Renal cortical epithelial cell (primary cell): ENCODE measurements around the gene TRIM72. TPM values are rescaled to one million over a fixed set of nuclear protein-coding genes. Genes with fewer than 3 reads are reported as not detected.
A peak's percentile ranks its signal among the peaks of the same experiment; 100 is the strongest.
"Not testable (repeated sequence)": the region's sequence is repeated elsewhere in the genome, so short reads cannot be mapped to it uniquely, and the experiment has no call there.

ENCODE experiments used
- DNase-seq: peaks from one replicate; pipeline ENCODE4 v3.0.0-alpha.2; 2011; ENCODE audit warnings: low read depth
- total RNA-seq: library from RNA; depleted of rRNA; stranded (reverse); fragments of >200 nt; gene quantifications from 2 replicates; pipeline ENCODE4 v1.2.3, GENCODE V29; 2014

TRIM72 gene
- total RNA-seq, 1 donor from 2014 or later, result not detected

DNA sequence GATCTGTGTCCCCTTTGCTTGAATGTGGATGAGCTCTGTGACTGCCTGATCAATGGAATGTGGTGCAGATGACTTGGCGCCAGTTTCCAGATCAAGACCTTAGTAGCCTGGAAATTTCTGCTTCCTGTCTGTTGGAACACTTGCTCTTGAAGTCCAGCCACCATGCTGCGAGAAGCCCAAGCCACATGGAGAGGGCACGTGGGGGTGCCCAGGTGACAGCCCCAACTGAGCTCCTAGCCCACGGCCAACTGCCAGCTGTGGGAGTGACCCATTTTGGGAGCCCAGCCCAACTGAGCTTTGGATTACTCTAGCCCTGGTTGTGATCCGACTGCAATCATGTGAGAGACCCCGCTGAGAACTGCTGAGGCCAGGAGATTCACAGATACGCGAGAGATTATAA lies 42.5 kb downstream of the TRIM72 start:
- DNase-seq, result no peak

DNA sequence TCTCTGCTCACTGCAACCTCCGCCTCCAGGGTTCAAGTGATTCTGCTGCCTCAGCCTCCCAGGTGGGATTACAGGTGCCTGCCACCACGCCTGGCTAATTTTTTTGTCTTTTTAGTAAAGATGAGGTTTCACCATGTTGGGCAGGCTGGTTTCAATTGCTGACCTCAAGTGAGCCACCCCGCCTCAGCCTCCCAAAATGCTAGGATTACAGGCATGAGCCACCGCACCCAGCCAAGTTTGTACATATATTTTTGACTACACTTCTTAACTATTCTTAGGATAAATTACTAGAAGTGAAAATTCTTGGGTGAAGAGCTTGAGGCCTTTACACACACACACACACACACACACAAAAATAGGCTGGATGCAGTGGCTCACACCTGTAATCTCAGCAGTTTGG lies 44.4 kb downstream of the TRIM72 start:
- no peak for DNase-seq

DNA sequence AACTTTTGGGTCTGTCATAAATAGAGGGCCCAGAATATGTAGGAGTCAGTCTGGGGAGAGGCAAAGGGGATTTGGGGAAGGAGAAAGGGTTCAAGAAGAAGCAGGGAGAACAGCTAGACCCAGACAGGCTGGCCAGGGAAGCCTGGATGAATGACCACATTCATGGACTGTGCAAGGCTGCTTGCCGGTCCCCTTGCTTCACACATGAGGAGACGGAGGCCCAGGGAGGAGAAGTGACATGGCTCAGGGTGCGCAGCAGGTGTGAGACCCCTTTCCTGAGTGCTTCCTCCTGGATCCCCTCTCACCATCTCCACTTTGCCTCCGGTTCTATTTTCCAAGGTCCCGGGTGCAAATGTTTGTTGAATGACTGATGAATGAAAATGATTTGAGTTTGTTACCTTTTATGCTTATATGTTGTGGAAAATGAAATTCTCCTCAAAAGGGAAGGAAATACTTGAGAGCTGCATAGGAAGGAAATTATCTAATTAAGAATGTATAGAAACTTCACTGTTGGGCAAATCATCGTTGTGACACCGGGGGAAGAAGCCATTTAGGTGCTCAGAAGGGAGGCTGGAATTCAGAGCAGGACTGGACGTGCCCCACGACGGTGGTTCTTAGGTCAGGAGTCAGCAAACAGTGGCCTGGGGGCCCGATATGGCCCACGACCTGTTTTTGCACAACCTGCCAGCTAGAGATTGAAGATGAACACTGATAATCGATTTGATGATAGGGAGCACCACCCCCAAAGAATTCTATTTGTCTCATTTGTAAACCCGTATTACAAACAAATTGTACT lies 46.4 kb downstream of the TRIM72 start:
- no peak for DNase-seq

DNA sequence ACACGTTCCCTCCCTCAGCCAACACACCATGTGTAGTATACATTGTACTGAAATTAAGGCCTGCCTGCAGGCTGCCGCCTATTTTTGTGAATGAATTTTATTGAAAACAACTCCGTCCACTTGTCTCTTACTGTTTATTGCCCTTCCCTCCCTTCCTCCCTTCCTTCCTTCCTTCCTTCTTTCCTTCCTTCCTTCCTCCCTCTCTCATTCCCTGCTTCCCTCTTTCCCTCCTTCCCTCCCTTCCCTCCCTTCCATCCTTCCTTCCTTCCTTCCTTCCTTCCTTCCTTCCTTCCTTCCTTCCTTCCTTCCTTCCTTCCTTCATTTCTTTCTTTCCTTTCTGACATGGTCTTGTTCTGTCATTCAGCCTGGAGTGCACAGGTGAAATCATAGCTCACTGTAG lies 48.2 kb downstream of the TRIM72 start:
- DNase-seq, result no peak

DNA sequence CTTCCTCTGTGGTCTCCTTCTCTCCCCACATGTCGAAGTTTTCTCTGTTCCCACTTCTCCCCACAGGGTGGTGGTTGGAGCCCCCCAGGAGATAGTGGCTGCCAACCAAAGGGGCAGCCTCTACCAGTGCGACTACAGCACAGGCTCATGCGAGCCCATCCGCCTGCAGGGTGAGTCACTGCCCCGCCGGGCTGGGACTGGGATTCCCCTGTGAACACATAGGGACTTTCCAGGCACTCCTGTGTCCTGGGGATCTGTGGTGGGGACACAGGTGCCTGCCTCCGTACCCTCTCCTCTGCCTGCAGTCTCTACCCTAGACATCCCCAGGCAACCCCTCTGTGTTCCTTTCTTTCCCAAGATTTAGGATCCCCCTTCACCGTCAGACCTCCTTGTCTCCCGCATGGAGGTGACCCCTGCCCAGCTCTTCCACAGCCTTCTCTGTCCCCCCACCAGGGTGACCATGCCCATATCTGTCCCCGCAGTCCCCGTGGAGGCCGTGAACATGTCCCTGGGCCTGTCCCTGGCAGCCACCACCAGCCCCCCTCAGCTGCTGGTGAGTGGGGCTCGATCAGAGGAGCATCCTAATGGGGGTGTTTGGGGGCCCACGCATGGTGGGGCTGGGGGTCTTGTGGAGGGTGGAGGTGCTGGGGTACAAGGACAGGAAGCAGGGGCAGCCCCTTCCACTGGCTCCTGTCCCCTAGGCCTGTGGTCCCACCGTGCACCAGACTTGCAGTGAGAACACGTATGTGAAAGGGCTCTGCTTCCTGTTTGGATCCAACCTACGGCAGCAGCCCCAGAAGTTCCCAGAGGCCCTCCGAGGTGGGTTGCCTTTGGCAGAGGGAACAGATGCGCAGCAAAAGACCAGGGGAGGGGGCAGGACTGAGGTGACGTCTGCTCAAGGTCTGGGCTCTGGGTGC lies 51.7 kb downstream of the TRIM72 start:
- DNase-seq, result peak; percentile 68

DNA sequence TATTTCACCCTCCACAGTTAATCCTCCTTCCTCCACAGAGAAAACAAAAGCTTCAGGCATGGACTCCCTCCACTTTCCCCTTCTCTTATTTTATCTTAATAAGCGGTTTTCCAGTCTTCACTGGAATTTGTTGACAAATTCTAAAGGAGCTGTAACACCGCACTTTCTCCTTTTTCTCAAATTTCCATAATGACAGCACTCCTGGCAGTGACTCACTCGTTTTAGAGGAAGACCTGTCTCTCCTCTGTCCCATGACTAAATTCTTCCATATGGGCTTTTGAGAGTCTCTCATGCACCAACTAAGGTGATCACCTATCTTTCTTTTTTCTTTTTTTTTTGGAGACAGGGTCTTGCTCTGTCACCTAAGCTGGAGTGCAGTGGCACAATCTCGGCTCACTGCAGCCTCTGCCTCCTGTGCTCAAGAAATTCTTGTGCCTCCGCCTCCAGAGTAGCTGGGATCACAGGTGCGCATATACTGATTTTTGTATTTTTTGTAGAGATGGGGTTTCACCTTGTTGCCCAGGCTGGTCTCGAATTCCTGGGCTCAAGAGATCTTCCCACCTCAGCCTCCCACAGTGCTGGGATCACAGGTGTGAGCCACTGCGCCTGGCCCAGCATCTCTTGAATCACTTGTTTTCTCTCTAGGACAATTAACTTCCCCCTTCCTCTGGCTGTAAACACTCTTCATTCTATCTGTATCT lies 53.6 kb downstream of the TRIM72 start:
- DNase-seq, result peak; percentile 26

DNA sequence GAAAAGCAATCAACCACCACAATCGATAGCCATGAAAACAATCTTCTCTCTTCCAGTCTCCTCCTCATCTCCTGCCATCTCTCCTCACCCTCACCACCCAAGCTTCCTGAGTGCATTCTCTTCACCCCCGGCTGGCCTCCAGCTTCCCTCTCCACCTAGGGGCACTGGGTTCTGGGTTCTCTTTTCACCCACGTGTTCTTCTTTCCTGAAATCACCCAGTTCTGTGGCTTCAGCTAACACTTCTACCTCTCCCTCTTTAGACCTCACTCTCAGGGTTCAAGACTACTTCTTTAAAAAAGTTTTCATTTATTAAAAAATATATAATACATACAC lies 54.1 kb downstream of the TRIM72 start:
- no peak for DNase-seq

DNA sequence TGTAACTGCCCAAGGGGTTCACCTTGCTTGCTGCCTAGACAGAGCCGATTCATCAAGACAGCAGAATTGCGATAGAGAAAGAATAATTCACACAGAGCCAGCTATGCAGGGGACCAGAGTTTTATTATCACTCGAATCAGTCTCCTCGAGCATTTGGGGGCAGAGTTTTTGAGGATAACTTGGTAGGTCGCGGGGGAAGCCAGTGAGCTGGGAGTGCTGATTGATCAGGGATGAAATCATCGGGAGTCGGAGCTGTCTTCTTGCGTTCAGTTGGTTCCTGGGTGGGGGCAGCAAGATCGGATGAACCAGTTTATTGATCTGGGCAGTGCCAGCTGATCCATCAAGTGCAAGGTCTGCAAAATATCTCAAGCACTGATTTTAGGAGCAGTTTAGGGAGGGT lies 55.0 kb downstream of the TRIM72 start:
- no peak for DNase-seq

DNA sequence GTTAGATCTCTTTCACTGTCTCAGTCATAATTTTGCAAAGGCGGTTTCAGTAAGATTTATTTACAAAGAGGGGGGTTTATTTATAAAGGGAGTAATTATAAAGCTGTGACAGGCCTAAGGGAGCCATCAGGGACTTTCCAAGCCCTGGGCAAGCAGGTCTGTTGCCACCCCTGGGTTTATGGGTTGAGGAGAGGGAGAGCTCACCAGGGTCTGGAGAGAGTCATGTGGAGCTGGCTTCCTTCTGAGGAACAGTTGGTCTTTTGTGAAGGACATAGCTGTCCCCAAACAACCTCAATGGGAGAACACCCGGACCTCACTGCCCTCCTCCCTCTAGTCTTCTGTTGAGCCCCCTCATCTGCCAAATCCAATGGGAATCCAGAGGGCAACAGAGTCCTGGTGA lies 55.6 kb downstream of the TRIM72 start:
- DNase-seq, result no peak

DNA sequence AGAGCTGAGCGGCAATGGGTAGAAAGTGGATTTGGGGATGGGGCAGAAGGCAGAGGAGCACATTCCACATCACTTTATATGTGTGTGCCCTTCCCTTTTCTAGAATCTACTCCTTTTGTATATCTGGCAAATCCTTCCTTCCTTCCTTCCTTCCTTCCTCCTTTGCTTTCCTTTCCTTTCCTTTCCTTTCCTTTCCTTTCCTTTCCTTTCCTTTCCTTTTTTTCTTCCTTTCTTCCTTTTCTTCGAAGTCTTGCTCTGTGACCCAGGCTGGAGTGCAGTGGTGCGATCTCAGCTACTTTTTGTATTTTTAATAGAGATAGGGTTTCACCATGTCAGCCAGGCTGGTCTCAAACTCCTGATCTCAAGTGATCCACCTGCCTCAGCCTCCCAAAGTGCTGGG lies 56.1 kb downstream of the TRIM72 start:
- DNase-seq, result not testable (repeated sequence)

DNA sequence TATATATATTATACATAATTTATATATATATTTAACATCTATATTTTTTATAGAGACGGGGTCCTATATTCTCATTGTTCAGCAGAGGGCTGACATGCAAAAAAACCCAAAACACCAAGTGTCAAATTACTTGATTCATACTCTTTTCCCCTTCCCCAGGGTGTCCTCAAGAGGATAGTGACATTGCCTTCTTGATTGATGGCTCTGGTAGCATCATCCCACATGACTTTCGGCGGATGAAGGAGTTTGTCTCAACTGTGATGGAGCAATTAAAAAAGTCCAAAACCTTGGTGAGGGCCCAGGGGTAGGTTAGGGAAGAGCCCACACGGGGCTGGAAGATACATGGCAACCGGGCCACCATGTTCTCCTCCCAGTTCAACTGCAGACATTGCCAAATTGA lies 56.9 kb downstream of the TRIM72 start:
- DNase-seq, result no peak

DNA sequence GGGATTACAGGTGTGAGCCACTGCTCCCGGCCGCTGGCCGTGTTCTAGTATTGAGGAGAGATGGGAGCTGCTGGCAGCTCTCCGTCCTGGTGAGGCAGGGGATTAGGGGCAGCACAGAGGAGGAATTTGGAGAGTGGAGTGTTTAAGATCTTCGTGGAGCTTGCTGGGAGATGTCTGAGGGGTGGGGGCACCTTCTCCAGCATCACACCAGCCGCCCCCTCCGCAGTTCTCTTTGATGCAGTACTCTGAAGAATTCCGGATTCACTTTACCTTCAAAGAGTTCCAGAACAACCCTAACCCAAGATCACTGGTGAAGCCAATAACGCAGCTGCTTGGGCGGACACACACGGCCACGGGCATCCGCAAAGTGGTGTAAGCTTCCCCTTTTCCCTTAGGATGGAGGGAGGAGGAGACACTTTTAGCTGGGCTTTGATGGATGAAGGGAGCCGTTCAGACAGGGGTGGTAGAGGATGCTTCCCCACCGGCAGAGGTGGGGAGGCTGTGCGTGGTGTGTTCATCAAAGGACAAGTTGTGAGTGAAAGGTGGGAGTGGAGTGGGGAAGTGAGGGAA lies 57.8 kb downstream of the TRIM72 start:
- no peak for DNase-seq

DNA sequence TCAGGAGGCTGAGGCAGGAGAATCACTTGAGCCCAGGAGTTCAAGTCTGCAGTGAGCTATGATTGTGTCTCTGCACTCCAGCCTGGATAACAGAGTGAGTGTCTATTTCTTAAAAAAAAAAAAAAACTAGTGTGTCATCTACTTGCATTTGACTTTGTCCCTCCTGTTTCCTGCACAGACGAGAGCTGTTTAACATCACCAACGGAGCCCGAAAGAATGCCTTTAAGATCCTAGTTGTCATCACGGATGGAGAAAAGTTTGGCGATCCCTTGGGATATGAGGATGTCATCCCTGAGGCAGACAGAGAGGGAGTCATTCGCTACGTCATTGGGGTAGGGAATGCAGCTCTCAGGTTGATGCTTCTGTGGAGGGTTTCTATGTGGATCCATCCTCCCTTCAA lies 59.3 kb downstream of the TRIM72 start:
- DNase-seq, result no peak

DNA sequence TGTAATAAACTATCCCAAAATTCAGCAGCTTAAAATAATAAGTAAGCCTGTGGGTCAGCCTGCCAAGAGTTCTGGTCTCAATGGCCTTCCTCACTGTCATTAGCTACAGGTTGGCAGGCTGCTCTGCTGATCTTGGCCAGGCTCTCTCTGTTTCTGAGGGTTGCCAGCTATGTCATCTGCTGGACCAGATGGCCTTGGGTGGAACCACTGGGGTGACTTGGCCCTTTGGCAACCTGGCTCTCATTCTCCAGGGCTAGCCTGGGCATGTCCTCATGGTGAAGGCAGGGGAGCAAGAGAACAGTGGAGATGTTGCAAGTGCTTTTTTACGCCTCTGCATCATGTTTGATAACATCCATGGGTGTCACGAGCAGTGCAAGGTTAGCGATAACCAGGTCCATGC lies 59.8 kb downstream of the TRIM72 start:
- DNase-seq, result no peak

DNA sequence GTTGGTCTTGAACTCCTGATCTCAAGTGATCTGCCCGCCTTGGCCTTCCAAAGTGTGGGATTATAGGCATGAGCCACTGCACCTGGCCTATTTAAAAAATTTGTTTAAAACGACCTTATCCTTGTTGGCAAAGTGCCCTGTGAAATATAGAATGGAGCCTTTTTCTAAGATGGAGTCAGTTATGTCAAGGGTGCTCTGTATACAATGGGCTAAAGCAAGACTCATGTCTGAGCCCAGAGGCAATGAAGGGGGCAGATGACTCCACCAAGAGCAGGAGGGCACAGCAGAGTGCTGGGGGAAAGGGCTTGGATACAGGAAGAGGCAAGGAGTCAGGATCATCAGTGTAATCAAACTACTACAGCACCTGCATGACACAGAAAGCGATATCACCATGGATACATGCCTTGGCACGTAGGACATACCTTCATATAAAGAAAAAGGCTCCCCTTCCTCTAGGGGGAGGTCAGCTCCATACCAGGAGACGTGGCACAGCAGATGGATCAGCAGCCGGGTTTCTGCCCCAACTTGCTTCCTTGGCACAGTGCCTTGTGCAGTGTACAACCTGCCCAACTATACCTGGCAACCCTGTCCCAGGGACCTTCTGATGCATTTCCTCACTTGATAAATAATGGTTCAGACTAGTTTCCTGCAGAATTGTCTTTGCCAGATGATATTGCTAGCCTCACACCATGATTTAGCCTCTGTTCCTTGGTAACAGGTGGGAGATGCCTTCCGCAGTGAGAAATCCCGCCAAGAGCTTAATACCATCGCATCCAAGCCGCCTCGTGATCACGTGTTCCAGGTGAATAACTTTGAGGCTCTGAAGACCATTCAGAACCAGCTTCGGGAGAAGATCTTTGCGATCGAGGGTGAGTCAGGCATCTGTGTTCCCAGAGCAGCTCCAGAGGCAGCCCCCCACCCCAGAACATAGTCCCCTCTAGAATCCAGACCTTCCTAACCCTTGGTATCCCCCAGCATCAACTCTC lies 61.2 kb downstream of the TRIM72 start:
- no peak for DNase-seq

DNA sequence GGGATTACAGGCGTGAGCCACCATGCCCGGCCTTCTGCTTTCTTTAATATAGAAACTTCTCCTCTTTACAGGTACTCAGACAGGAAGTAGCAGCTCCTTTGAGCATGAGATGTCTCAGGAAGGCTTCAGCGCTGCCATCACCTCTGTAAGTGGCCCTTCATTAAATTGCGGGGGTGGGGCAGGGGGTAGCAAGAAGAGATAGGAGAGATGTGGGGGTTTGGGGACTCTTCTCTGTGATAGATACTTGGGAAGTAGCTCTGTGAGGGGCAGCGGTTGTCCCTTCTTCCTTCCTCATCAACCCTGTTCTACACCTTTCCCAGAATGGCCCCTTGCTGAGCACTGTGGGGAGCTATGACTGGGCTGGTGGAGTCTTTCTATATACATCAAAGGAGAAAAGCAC lies 62.7 kb downstream of the TRIM72 start:
- no peak for DNase-seq

DNA sequence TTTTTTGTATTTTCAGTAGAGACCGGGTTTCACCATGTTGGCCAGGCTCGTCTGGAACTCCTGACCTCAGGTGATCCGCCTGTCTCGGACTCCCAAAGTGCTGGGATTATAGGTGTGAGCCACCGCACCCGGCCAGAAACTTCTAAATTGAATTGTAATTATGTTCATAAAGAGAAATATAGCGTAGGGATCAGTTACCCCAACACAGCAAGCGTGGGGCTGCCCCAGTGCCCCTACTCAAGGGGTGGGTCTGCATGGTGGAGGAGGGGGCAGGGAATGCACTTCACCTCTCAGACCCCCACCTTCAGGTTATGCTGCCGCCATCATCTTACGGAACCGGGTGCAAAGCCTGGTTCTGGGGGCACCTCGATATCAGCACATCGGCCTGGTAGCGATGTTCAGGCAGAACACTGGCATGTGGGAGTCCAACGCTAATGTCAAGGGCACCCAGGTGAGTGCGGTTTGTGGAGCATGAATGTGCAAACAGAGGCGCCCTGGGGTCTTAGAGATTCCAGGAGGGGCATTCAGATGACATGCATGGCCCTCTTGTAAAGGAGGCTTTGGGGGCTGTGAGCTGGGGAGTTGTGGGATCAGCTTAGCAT lies 63.8 kb downstream of the TRIM72 start:
- no peak for DNase-seq

DNA sequence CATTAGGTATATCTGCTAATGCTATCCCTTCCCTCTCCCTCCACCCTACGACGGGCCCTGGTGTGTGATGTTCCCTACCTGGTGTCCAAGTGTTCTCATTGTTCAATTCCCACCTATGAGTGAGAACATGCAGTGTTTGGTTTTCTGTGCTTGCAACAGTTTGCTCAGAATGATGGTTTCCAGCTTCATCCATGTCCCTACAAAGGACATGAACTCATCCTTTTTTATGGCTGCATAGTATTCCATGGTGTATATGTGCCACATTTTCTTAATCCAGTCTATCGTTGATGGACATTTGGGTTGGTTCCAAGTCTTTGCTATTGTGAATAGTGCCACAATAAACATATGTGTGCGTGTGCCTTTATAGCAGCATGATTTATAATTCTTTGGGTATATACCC lies 64.9 kb downstream of the TRIM72 start:
- not testable (repeated sequence) for DNase-seq
